Measurements from ENCODE around the gene TREML2.

TREML2 gene

GRCh38 chr6:41150671-41151070 is 50.3 kb downstream of the TREML2 start:
- no peak for DNase-seq (ENCODE audit: low read depth in 2 of 2)

GRCh38 chr6:41147917-41148316 is 53.0 kb downstream of the TREML2 start:
- no peak for DNase-seq (ENCODE audit: low read depth in 2 of 2)

Data from stimulated activated CD4-positive, alpha-beta T cell treated with anti-CD3 and anti-CD28 coated beads, Interleukin-1b, Interleukin-23, amount 100 ng/mL, for 1 hour (primary cell).